Endothelial cell of umbilical vein (primary cell): ENCODE data around the gene SULT1C4. TPM values are rescaled to one million over a fixed set of nuclear protein-coding genes. Genes with fewer than 3 reads are reported as not detected.

Source experiments
- BruUV-seq: library from RNA; stranded (reverse); fragments of 400-500 nt; replicated peaks from 2 replicates; lab custom pipeline; 2021; lab: Mats Ljungman, UMichigan
- CTCF ChIA-PET: fragments of 300-600, 350-600 bp; sonication (Branson Sonifier 250); formaldehyde crosslinking; loops from one replicate; lab custom pipeline; 2021; ENCODE audit warnings: antibody characterized with exemption, inconsistent platforms; lab: Charles Lee
- POLR2A ChIA-PET: fragments of 300-600, 350-600 bp; sonication (Branson Sonifier 250); formaldehyde crosslinking; loops from one replicate; lab custom pipeline; 2021; ENCODE audit warnings: antibody characterized with exemption, inconsistent platforms; lab: Charles Lee
- DNase-seq: peaks from one replicate; pipeline ENCODE4 v3.0.0-alpha.2; 2011; ENCODE audit warnings: low read depth, low spot score
- FAIRE-seq: peaks from 2 replicates; lab custom pipeline; 2011; peaks lifted over from hg19 to GRCh38; lab: Jason Lieb, UNC
- H2AFZ ChIP-seq: 2 replicates; pipeline ENCODE4 v1.6.0; 2012; ENCODE audit warnings: low read depth, low read length, control low read depth, inconsistent platforms
- H3K27ac ChIP-seq: 2 replicates; pipeline ENCODE4 v1.5.1; 2011; ENCODE audit warnings: low read depth, mild to moderate bottlenecking, control low read depth, low read length, moderate library complexity; ENCODE audit not compliant: insufficient read depth
- H3K27me3 ChIP-seq, 2 experiments: 2 replicates each; pipeline versions ENCODE4 v1.6.0 to v1.6.1; 2011; ENCODE audit warnings: low read length in 2 of 2, mixed read lengths in 1 of 2; ENCODE audit not compliant: control insufficient read depth in 2 of 2, insufficient read depth in 2 of 2
- H3K36me3 ChIP-seq, 2 experiments: 2 replicates in 1 of 2; 3 replicates in 1 of 2; pipeline ENCODE4 v1.5.1; 2011; ENCODE audit warnings: low read length in 2 of 2, mild to moderate bottlenecking in 1 of 2, moderate library complexity in 1 of 2; ENCODE audit not compliant: control insufficient read depth in 2 of 2, insufficient read depth in 2 of 2; ENCODE audit errors: extremely low read depth in 1 of 2
- H3K4me1 ChIP-seq: 3 replicates; pipeline ENCODE4 v1.5.1; 2011; ENCODE audit warnings: mild to moderate bottlenecking, low read length; ENCODE audit not compliant: control insufficient read depth, insufficient read depth; ENCODE audit errors: extremely low read depth
- H3K4me2 ChIP-seq: 2 replicates; pipeline ENCODE4 v1.6.1; 2011; ENCODE audit warnings: low read length, control low read depth, mixed read lengths; ENCODE audit not compliant: insufficient read depth
- H3K4me3 ChIP-seq, 3 experiments: fragments of 200-600 bp in 1 of 3; sonication (generic), shearing (Covaris generic) in 1 of 3; replicated peaks in 1 of 3; 2 replicates each; pipeline ENCODE4 v1.5.1; 2011 to 2016; ENCODE audit warnings: control low read depth in 3 of 3, low read length in 3 of 3, mild to moderate bottlenecking in 2 of 3, inconsistent platforms in 1 of 3, low read depth in 1 of 3, moderate library complexity in 1 of 3; ENCODE audit not compliant: insufficient read depth in 1 of 3
- H3K79me2 ChIP-seq: 2 replicates; pipeline ENCODE4 v1.6.0; 2012; ENCODE audit warnings: low read length, inconsistent platforms; ENCODE audit not compliant: control insufficient read depth, insufficient read depth
- H3K9ac ChIP-seq: replicated peaks from 2 replicates; pipeline ENCODE3; 2011; ENCODE audit warnings: low read length, control low read depth; ENCODE audit not compliant: insufficient read depth; ENCODE audit errors: extremely low read depth
- H3K9me1 ChIP-seq: replicated peaks from 3 replicates; pipeline ENCODE4 v1.6.0; 2011; ENCODE audit warnings: mild to moderate bottlenecking, low read length; ENCODE audit not compliant: control insufficient read depth, insufficient read depth; ENCODE audit errors: extremely low read depth
- H3K9me3 ChIP-seq: replicated peaks from 2 replicates; pipeline ENCODE4 v1.5.1; 2012; ENCODE audit warnings: low read length, inconsistent platforms; ENCODE audit not compliant: control insufficient read depth, insufficient read depth
- H4K20me1 ChIP-seq: replicated peaks from 2 replicates; pipeline ENCODE3; 2011; ENCODE audit warnings: mild to moderate bottlenecking, low read length; ENCODE audit not compliant: control insufficient read depth, insufficient read depth; ENCODE audit errors: extremely low read depth
- EZH2 ChIP-seq: IDR thresholded peaks from 2 replicates; pipeline ENCODE4 v1.6.1; 2012; ENCODE audit warnings: borderline replicate concordance, low read depth, mild to moderate bottlenecking, moderate library complexity, low read length, inconsistent platforms; ENCODE audit not compliant: severe bottlenecking
- FOS ChIP-seq: IDR thresholded peaks from 2 replicates; pipeline ENCODE4 v1.6.1; 2011; ENCODE audit warnings: mild to moderate bottlenecking, low read length, moderate library complexity, borderline replicate concordance; ENCODE audit not compliant: insufficient read depth
- GATA2 ChIP-seq: IDR thresholded peaks from 2 replicates; pipeline ENCODE4 v1.7.0; 2011; ENCODE audit warnings: low read depth, mild to moderate bottlenecking, moderate library complexity, mixed read lengths, low read length; ENCODE audit not compliant: insufficient read length, insufficient read depth
- JUN ChIP-seq: IDR thresholded peaks from 2 replicates; pipeline ENCODE4 v1.6.1; 2011; ENCODE audit warnings: borderline replicate concordance, low read depth; ENCODE audit not compliant: insufficient read length, insufficient read depth
- MYC ChIP-seq: IDR thresholded peaks from one replicate; pipeline ENCODE4 v1.6.1; 2011; ENCODE audit warnings: mild to moderate bottlenecking, low read depth, low read length
- POLR2A ChIP-seq: IDR thresholded peaks from 2 replicates; pipeline ENCODE4 v1.6.1; 2012; ENCODE audit warnings: low read depth, mild to moderate bottlenecking, control low read depth, low read length
- POLR2AphosphoS5 ChIP-seq: IDR thresholded peaks from 2 replicates; pipeline ENCODE4 v1.6.1; 2012; ENCODE audit warnings: low read depth, mild to moderate bottlenecking, control low read depth, low read length, moderate library complexity; ENCODE audit not compliant: insufficient read depth
- dilution Hi-C: fragments of 300-500 bp; cut with MboI; formaldehyde crosslinking; loops from one replicate; pipeline ENCODE4 v1.15.0; 2019; ENCODE audit warnings: low sequenced_read_pairs; ENCODE audit not compliant: extremely low pct_ligation_motif_present
- intact Hi-C: fragments of 100-400 bp; cut with micrococcal nuclease; formaldehyde crosslinking; loops from one replicate; pipeline ENCODE4 v1.10.0; 2022
- polyA plus RNA-seq, 4 experiments: library from polyadenylated mRNA; depleted of rRNA in 3 of 4; stranded (reverse) in 3 of 4; unstranded in 1 of 4; fragments of >200 nt; gene quantifications; 2 replicates each; pipeline versions ENCODE4 v1.2.1 to v1.2.3, GENCODE V29; 2011 to 2012; ENCODE audit warnings: missing spikeins in 1 of 4
- total RNA-seq: library from RNA; stranded (reverse); gene quantifications from 2 replicates; pipeline ENCODE4 v1.2.3, GENCODE V29; 2021
- TF ChIP-seq, protein P1 (sequence below): IDR thresholded peaks from 2 replicates; pipeline ENCODE4 v1.6.1; 2011; ENCODE audit not compliant: insufficient read depth, insufficient read length
- TF ChIP-seq, protein P2 (sequence below), 2 donors: IDR thresholded peaks; 1 replicate in 1 of 2; 2 replicates in 1 of 2; pipeline ENCODE4 v1.5.1; 2011; ENCODE audit warnings: low read length in 2 of 2, mild to moderate bottlenecking in 2 of 2, moderate library complexity in 2 of 2, control low read depth in 1 of 2, inconsistent platforms in 1 of 2, low read depth in 1 of 2; ENCODE audit not compliant: insufficient read depth in 1 of 2; ENCODE audit errors: extremely low read depth in 1 of 2

SULT1C4 gene
- total and polyA plus RNA-seq, 2 donors (not counting 3 experiments of a cell fraction or from before 2014, with no cell fraction given): 17.2 to 29.3 TPM

DNA sequence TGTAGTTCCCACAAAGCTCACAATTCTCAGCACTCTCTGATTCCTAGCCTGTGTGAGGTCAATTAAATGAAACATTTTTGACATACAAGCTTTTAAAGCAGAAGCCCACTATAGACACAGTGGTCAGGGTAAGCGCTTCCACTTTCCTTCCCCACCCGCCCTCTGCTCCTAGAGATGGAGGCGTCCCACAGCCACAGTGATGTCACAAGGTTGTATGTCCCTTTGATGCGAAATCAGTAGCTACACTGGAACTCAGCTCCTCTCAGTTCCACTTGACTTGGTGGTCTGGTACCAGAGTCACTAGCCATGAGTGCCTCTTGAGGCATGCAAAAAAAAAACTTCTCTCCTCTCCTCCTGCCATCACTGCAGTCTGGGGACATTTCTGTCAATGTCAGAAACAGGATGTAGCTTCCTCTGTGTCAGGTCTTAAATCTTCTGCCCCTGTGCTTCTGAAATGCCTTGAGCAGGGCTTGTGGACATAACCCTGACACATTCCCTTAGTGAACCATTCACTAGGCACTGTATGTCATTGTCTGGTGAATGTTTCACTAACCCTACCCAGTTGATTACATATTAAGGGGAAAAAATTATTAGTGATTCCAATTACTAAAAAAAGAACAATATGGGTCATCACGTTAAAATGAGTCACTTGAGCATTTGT, 7.8 kb downstream of the SULT1C4 start:
- H3K9ac ChIP-seq: no peak overlapping the region
- no peak for DNase-seq
- intact Hi-C loops (no loop called here), dilution Hi-C loops (no loop called here)
- H3K36me3 ChIP-seq: peaks cover 4 to 12% of the 10 kb centered on the region in 2 experiments
- TF ChIP-seq POLR2A (no peak), GATA2 (no peak), POLR2AphosphoS5 (no peak), EZH2 (no peak), JUN (no peak), MYC (no peak), FOS (no peak)
- TF ChIP-seq, protein P1, sequence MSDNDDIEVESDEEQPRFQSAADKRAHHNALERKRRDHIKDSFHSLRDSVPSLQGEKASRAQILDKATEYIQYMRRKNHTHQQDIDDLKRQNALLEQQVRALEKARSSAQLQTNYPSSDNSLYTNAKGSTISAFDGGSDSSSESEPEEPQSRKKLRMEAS: no peak
- TF ChIP-seq, protein P2, sequence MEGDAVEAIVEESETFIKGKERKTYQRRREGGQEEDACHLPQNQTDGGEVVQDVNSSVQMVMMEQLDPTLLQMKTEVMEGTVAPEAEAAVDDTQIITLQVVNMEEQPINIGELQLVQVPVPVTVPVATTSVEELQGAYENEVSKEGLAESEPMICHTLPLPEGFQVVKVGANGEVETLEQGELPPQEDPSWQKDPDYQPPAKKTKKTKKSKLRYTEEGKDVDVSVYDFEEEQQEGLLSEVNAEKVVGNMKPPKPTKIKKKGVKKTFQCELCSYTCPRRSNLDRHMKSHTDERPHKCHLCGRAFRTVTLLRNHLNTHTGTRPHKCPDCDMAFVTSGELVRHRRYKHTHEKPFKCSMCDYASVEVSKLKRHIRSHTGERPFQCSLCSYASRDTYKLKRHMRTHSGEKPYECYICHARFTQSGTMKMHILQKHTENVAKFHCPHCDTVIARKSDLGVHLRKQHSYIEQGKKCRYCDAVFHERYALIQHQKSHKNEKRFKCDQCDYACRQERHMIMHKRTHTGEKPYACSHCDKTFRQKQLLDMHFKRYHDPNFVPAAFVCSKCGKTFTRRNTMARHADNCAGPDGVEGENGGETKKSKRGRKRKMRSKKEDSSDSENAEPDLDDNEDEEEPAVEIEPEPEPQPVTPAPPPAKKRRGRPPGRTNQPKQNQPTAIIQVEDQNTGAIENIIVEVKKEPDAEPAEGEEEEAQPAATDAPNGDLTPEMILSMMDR (IDR thresholded peaks at IDR 0.05; ENCODE audit: extremely low read depth in 1 of 2, insufficient read depth in 1 of 2, low read depth in 1 of 2, low read length in 2 of 2): no peak
- H3K79me2 ChIP-seq: no peaks in the 10 kb centered on the region
- H3K9me3 ChIP-seq: no peaks in the 10 kb centered on the region
- no peak for FAIRE-seq
- no peak overlapping the region for H3K4me3 ChIP-seq
- no peaks in the 10 kb centered on the region for H4K20me1 ChIP-seq
- no peak overlapping the region for H2AFZ ChIP-seq
- BruUV-seq: no TSS peak
- ChIA-PET CTCF (no interaction called here), POLR2A (no interaction called here)
- no peaks in the 10 kb centered on the region for H3K9me1 ChIP-seq
- peaks cover 0 to 1% of the 10 kb centered on the region in 2 experiments for H3K27me3 ChIP-seq
- no peak overlapping the region for H3K4me2 ChIP-seq
- H3K27ac ChIP-seq: no peak overlapping the region
- H3K4me1 ChIP-seq: no peaks in the 10 kb centered on the region
